IMR-90 (cell line): ENCODE results near the gene OMG. TPM values are rescaled to one million over a fixed set of nuclear protein-coding genes. Genes with fewer than 3 reads are reported as not detected.
"Not testable (repeated sequence)": the region's sequence is repeated elsewhere in the genome, so short reads cannot be mapped to it uniquely, and the experiment has no call there.

ENCODE experiments used
- ATAC-seq: fragments of 200-7000 bp; cut with Tn5 transposase; 2 replicates; pipeline ENCODE4 v1.9.1; 2020; ENCODE audit warnings: low read depth, mild to moderate bottlenecking, moderate library complexity
- BruUV-seq: library from RNA; stranded (reverse); fragments of 400-500 nt; replicated peaks from 2 replicates; lab custom pipeline; 2021; lab: Mats Ljungman, UMichigan
- CTCF ChIA-PET: fragments of 300-600 bp; formaldehyde crosslinking; extraction: SDS; loops from one replicate; lab custom pipeline; 2021; ENCODE audit warnings: antibody characterized with exemption; lab: Yijun Ruan, JAX
- POLR2A ChIA-PET: fragments of 300-600 bp; sonication (Branson Sonifier 250); formaldehyde crosslinking; loops from one replicate; lab custom pipeline; 2022; ENCODE audit warnings: antibody characterized with exemption; ENCODE audit not compliant: unreplicated experiment; lab: Charles Lee
- DNase-seq: peaks from one replicate; pipeline ENCODE4 v3.0.0; 2013
- H2AFZ ChIP-seq: replicated peaks from 2 replicates; pipeline ENCODE3; 2013; ENCODE audit warnings: low read length, mild to moderate bottlenecking; ENCODE audit not compliant: poor library complexity
- H2AK5ac ChIP-seq: 2 replicates; pipeline ENCODE4 v1.6.1; 2013; ENCODE audit warnings: low read depth, low read length, inconsistent platforms
- H2AK9ac ChIP-seq: replicated peaks from 2 replicates; pipeline ENCODE3; 2013; ENCODE audit warnings: mild to moderate bottlenecking, low read depth, low read length, moderate library complexity; ENCODE audit not compliant: poor library complexity
- H2BK120ac ChIP-seq: 2 replicates; pipeline ENCODE4 v1.6.1; 2013; ENCODE audit warnings: low read depth, low read length, inconsistent platforms
- H2BK15ac ChIP-seq: 3 replicates; pipeline ENCODE4 v1.6.1; 2013; ENCODE audit warnings: low read depth, low read length, inconsistent platforms
- H2BK20ac ChIP-seq: 2 replicates; pipeline ENCODE4 v1.6.1; 2013; ENCODE audit warnings: low read depth, mild to moderate bottlenecking, inconsistent platforms, low read length, moderate library complexity
- H2BK5ac ChIP-seq: 2 replicates; pipeline ENCODE4 v1.6.1; 2013; ENCODE audit warnings: mild to moderate bottlenecking, low read depth, low read length, inconsistent platforms; ENCODE audit not compliant: poor library complexity, severe bottlenecking
- H3K14ac ChIP-seq: replicated peaks from 2 replicates; pipeline ENCODE4 v1.6.1; 2013; ENCODE audit warnings: low read depth, low read length, inconsistent platforms
- H3K18ac ChIP-seq: 2 replicates; pipeline ENCODE4 v1.6.1; 2013; ENCODE audit warnings: low read depth, low read length, control low read depth
- H3K23ac ChIP-seq: 2 replicates; pipeline ENCODE4 v1.6.1; 2013; ENCODE audit warnings: low read depth, low read length, inconsistent platforms
- H3K27ac ChIP-seq: 2 replicates; pipeline ENCODE4 v1.5.1; 2013; ENCODE audit warnings: mild to moderate bottlenecking, control low read depth, low read length; ENCODE audit not compliant: insufficient read depth
- H3K27me3 ChIP-seq: 2 replicates; pipeline ENCODE4 v1.6.1; 2013; ENCODE audit warnings: low read length; ENCODE audit not compliant: control insufficient read depth, insufficient read depth
- H3K36me3 ChIP-seq: 2 replicates; pipeline ENCODE4 v1.6.1; 2013; ENCODE audit warnings: low read length, mixed read lengths; ENCODE audit not compliant: control insufficient read depth, insufficient read depth
- H3K4ac ChIP-seq: 2 replicates; pipeline ENCODE4 v1.6.1; 2013; ENCODE audit warnings: low read depth, low read length, inconsistent platforms
- H3K4me1 ChIP-seq: 2 replicates; pipeline ENCODE4 v1.6.1; 2013; ENCODE audit warnings: low read length, mixed read lengths; ENCODE audit not compliant: control insufficient read depth, insufficient read depth
- H3K4me2 ChIP-seq: 2 replicates; pipeline ENCODE4 v1.6.1; 2013; ENCODE audit warnings: low read depth, mild to moderate bottlenecking, control low read depth, low read length, moderate library complexity
- H3K4me3 ChIP-seq: 2 replicates; pipeline ENCODE4 v1.5.1; 2013; ENCODE audit warnings: low read depth, mild to moderate bottlenecking, control low read depth, low read length, moderate library complexity; ENCODE audit not compliant: insufficient read depth
- H3K56ac ChIP-seq: 2 replicates; pipeline ENCODE4 v1.6.1; 2013; ENCODE audit warnings: low read length, inconsistent platforms; ENCODE audit not compliant: insufficient read depth; ENCODE audit errors: extremely low read depth
- H3K79me1 ChIP-seq, 2 experiments: 2 replicates each; pipeline ENCODE4 v1.6.1; 2013; ENCODE audit warnings: low read length in 2 of 2, inconsistent platforms in 1 of 2, low read depth in 1 of 2
- H3K9ac ChIP-seq: 2 replicates; pipeline ENCODE4 v1.6.1; 2013; ENCODE audit warnings: low read depth, low read length, control low read depth
- H3K9me1 ChIP-seq: 2 replicates; pipeline ENCODE4 v1.6.1; 2013; ENCODE audit warnings: low read length, inconsistent platforms; ENCODE audit not compliant: insufficient read depth
- H3K9me3 ChIP-seq: 2 replicates; pipeline ENCODE4 v1.6.1; 2013; ENCODE audit warnings: low read length; ENCODE audit not compliant: control insufficient read depth, insufficient read depth
- H4K20me1 ChIP-seq: 2 replicates; pipeline ENCODE4 v1.6.1; 2013; ENCODE audit warnings: low read length, inconsistent platforms; ENCODE audit not compliant: insufficient read depth
- H4K5ac ChIP-seq: 2 replicates; pipeline ENCODE4 v1.6.1; 2013; ENCODE audit warnings: mild to moderate bottlenecking, low read depth, low read length, control low read depth
- H4K8ac ChIP-seq, 2 experiments: 2 replicates each; pipeline ENCODE4 v1.6.1; 2013; ENCODE audit warnings: low read depth in 2 of 2, low read length in 2 of 2, control low read depth in 1 of 2, inconsistent platforms in 1 of 2
- H4K91ac ChIP-seq: 2 replicates; pipeline ENCODE4 v1.6.1; 2013; ENCODE audit warnings: low read depth, low read length, inconsistent platforms; ENCODE audit not compliant: insufficient read depth
- WGBS, 2 experiments: methylation state at CpG; one replicate each; pipeline versions ENCODE4 v1.1.5 to v1.1.7; 2013; ENCODE audit warnings: missing lambda C conversion rate in 2 of 2; ENCODE audit not compliant: insufficient read length in 1 of 2; ENCODE audit errors: extremely low coverage in 2 of 2; 5-methylcytosine and 5-hydroxymethylcytosine counted together
- dilution Hi-C: fragments of 300-500 bp; cut with HindIII; formaldehyde crosslinking; loops from one replicate; pipeline ENCODE4 v1.14.3; 2018; ENCODE audit warnings: low sequenced_read_pairs; ENCODE audit not compliant: unreplicated experiment
- in situ Hi-C: fragments of 300-500 bp; cut with MboI; formaldehyde crosslinking; loops from 3 replicates; pipeline ENCODE4 v1.14.3; 2019; ENCODE audit warnings: low sequenced_read_pairs, inconsistent platforms, mixed read lengths
- intact Hi-C: fragments of 100-400 bp; cut with micrococcal nuclease; formaldehyde crosslinking; loops from 2 replicates; pipeline ENCODE4 v1.10.0; 2022
- polyA plus RNA-seq, 3 experiments: library from polyadenylated mRNA; depleted of rRNA; stranded (reverse); fragments of >200 nt; gene quantifications; 2 replicates each; pipeline ENCODE4 v1.2.3, GENCODE V29; 2012; ENCODE audit warnings: low replicate concordance in 1 of 3
- total RNA-seq: library from RNA; depleted of rRNA; stranded (reverse); fragments of >200 nt; gene quantifications from 2 replicates; pipeline ENCODE4 v1.2.3, GENCODE V29; 2012

OMG gene
- total and polyA plus RNA-seq, 2 of the 4 experiments (the other 2 are of a cell fraction): 0.18 TPM; not detected in 1

DNA sequence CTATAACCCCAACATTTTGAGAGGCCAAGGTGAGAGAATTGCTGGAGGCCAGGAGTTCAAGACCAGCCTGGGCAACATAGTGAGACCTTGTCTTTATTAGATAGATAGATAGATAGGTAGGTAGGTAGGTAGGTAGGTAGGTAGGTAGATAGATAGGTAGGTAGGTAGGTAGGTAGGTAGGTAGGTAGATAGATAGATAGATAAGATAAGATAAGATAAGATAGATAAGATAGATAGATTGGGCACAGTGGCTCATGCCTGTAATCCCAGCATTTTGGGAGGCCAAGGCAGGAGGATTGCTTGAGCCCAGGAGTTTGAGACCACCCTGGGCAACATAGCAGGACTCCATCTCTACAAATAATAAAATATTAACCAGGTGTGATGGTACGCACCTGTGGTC, 34.1 kb downstream of the OMG start:
- H2AFZ ChIP-seq, H3K4me1 ChIP-seq, H2AK9ac ChIP-seq, H2BK20ac ChIP-seq, H3K56ac ChIP-seq, H3K27ac ChIP-seq, H4K5ac ChIP-seq, DNase-seq, H2BK5ac ChIP-seq, H3K9ac ChIP-seq, H3K9me1 ChIP-seq, H4K20me1 ChIP-seq, intact Hi-C loops, H3K27me3 ChIP-seq, H3K4me3 ChIP-seq, H2AK5ac ChIP-seq, ATAC-seq, H3K79me1 ChIP-seq, BruUV-seq, H2BK120ac ChIP-seq, H3K14ac ChIP-seq, dilution Hi-C loops, H3K4me2 ChIP-seq, H3K9me3 ChIP-seq, H3K18ac ChIP-seq, H4K8ac ChIP-seq, H2BK15ac ChIP-seq, in situ Hi-C loops, H3K4ac ChIP-seq, CTCF ChIA-PET, H3K23ac ChIP-seq, H4K91ac ChIP-seq, POLR2A ChIA-PET: not testable (repeated sequence)
- H3K36me3 ChIP-seq: peaks cover 13% of the 10 kb centered on the region
- no CpG with 5 or more reads among the region's 1 CpG for WGBS, 2 experiments
